ENCODE results near the gene SMIM21. TPM values are rescaled to one million over a fixed set of nuclear protein-coding genes. Genes with fewer than 3 reads are reported as not detected.

The SMIM21 gene
- total RNA-seq = not detected in 2 replicates

DNA sequence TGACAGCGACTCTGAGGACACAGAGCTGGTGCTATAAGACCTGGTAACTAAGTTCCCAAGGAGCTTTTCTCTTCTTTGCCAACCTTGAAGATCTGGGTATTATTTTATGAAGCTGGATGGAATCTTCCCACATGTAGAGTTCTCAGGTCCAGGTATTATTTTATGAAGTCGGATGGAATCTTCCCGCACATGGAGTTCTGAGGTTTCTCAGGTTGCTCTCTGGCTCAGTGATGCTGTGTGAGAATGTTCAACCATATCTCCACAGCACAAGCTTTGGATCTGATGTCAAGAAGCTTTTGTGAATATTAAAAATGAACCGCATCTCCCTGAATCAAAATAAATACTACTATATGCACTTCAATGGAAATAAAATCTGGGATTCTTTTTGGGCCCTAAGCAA lies at the start of gene SMIM21:
TSS of gene SMIM21 (minus strand) at position 101 of the 400 bp plus-strand sequence. CDS start 140 bp downstream, outside the sequence.

Other genes starting within 250 kb of the SMIM21 start
- 17.7 and 19.9 TPM in 2 replicates for gene PTGR3, start 218.6 kb downstream of the SMIM21 start, total RNA-seq
- gene TSHZ1, start 216.9 kb downstream of the SMIM21 start, total RNA-seq = 7.7 and 10.9 TPM in 2 replicates